H1 (cell line): ENCODE results near the gene RPL13A. TPM values are rescaled to one million over a fixed set of nuclear protein-coding genes. Genes with fewer than 3 reads are reported as not detected.

Experiments
- CTCF ChIA-PET: fragments of 300-600 bp; sonication (Branson Sonifier 250); formaldehyde crosslinking; loops from one replicate; lab custom pipeline; 2021; ENCODE audit not compliant: partially characterized antibody; lab: Charles Lee
- POLR2A ChIA-PET: fragments of 300-600 bp; sonication (Branson Sonifier 250); formaldehyde crosslinking; loops from one replicate; lab custom pipeline; 2021; ENCODE audit warnings: inconsistent platforms; ENCODE audit not compliant: partially characterized antibody; lab: Charles Lee
- DNase-seq, 2 experiments: peaks; one replicate each; pipeline versions ENCODE4 v3.0.0 to v3.0.0-alpha.2; 2010 to 2022; ENCODE audit warnings: low spot score in 2 of 2, low read depth in 1 of 2, mixed read lengths in 1 of 2
- FAIRE-seq: peaks from 2 replicates; lab custom pipeline; 2011; peaks lifted over from hg19 to GRCh38; lab: Jason Lieb, UNC
- H2AFZ ChIP-seq: 2 replicates; pipeline ENCODE4 v1.8.1; 2012; ENCODE audit warnings: low read length, inconsistent platforms
- H2AK5ac ChIP-seq: 2 replicates; pipeline ENCODE4 v1.6.1; 2013; ENCODE audit warnings: low read depth, low read length
- H2BK120ac ChIP-seq: replicated peaks from 2 replicates; pipeline ENCODE3; 2013; ENCODE audit warnings: low read depth, low read length, inconsistent platforms
- H2BK12ac ChIP-seq: 2 replicates; pipeline ENCODE4 v1.6.1; 2013; ENCODE audit warnings: low read depth, low read length
- H2BK15ac ChIP-seq: 2 replicates; pipeline ENCODE4 v1.6.1; 2013; ENCODE audit warnings: low read length
- H2BK20ac ChIP-seq: 2 replicates; pipeline ENCODE4 v1.6.1; 2013; ENCODE audit warnings: low read length
- H2BK5ac ChIP-seq: 2 replicates; pipeline ENCODE4 v1.6.1; 2013; ENCODE audit warnings: low read depth, low read length
- H3K14ac ChIP-seq: 2 replicates; pipeline ENCODE4 v1.6.1; 2013; ENCODE audit warnings: inconsistent platforms; ENCODE audit not compliant: insufficient read length
- H3K18ac ChIP-seq: 2 replicates; pipeline ENCODE4 v1.6.1; 2013; ENCODE audit warnings: low read length; ENCODE audit errors: extremely low read depth
- H3K23ac ChIP-seq: 2 replicates; pipeline ENCODE4 v1.6.1; 2013; ENCODE audit warnings: inconsistent platforms; ENCODE audit not compliant: insufficient read length
- H3K23me2 ChIP-seq: 2 replicates; pipeline ENCODE4 v1.6.1; 2013; ENCODE audit warnings: low read depth, low read length
- H3K27ac ChIP-seq: 2 replicates; pipeline ENCODE4 v1.6.1; 2011; ENCODE audit warnings: low read depth, low read length, inconsistent platforms
- H3K27me3 ChIP-seq, 4 experiments: replicated peaks in 1 of 4; 1 replicate in 1 of 4; 2 replicates in 3 of 4; pipeline versions ENCODE4 v1.6.1 to v1.8.1; 2011 to 2013; ENCODE audit warnings: low read length in 3 of 4, mild to moderate bottlenecking in 3 of 4, inconsistent platforms in 2 of 4, mixed read lengths in 2 of 4, moderate library complexity in 1 of 4; ENCODE audit not compliant: control insufficient read depth in 3 of 4, insufficient read depth in 3 of 4; ENCODE audit errors: extremely low read depth in 1 of 4
- H3K36me3 ChIP-seq, 4 experiments: 2 replicates each; pipeline versions ENCODE4 v1.6.1 to v1.8.1; 2011 to 2013; ENCODE audit warnings: mild to moderate bottlenecking in 4 of 4, low read length in 3 of 4, moderate library complexity in 2 of 4, control low read depth in 1 of 4, inconsistent platforms in 1 of 4; ENCODE audit not compliant: insufficient read depth in 4 of 4, control insufficient read depth in 2 of 4
- H3K4ac ChIP-seq: replicated peaks from 2 replicates; pipeline ENCODE3; 2013; ENCODE audit warnings: low read length, low read depth, mixed read lengths, inconsistent platforms; ENCODE audit not compliant: insufficient read length
- H3K4me1 ChIP-seq, 4 experiments: replicated peaks in 1 of 4; 1 replicate in 1 of 4; 2 replicates in 3 of 4; pipeline versions ENCODE4 v1.6.1 to v1.8.1; 2011 to 2013; ENCODE audit warnings: low read length in 3 of 4, inconsistent platforms in 2 of 4, mixed read lengths in 1 of 4; ENCODE audit not compliant: insufficient read depth in 4 of 4, control insufficient read depth in 3 of 4
- H3K4me2 ChIP-seq, 2 experiments: 2 replicates each; pipeline versions ENCODE4 v1.6.1 to v1.8.1; 2011 to 2013; ENCODE audit warnings: low read depth in 2 of 2, low read length in 2 of 2, control low read depth in 1 of 2, inconsistent platforms in 1 of 2, mild to moderate bottlenecking in 1 of 2; ENCODE audit not compliant: insufficient read depth in 1 of 2
- H3K4me3 ChIP-seq, 4 experiments: fragments of 200-600, 300-600 bp in 1 of 4; sonication (generic), shearing (Covaris generic), sonication (Bioruptor Twin) in 1 of 4; 2 replicates each; pipeline versions ENCODE4 v1.5.1 to v1.8.1; 2011 to 2016; ENCODE audit warnings: low read length in 4 of 4, low read depth in 3 of 4, control low read depth in 2 of 4, inconsistent platforms in 2 of 4, mild to moderate bottlenecking in 2 of 4, mixed read lengths in 1 of 4, moderate library complexity in 1 of 4; ENCODE audit not compliant: insufficient read depth in 2 of 4; ENCODE audit errors: extremely low read depth in 1 of 4
- H3K56ac ChIP-seq: replicated peaks from 2 replicates; pipeline ENCODE3; 2013; ENCODE audit warnings: low read depth, mild to moderate bottlenecking, mixed read lengths, low read length, inconsistent platforms; ENCODE audit not compliant: insufficient read length
- H3K79me1 ChIP-seq: 2 replicates; pipeline ENCODE4 v1.6.1; 2013; ENCODE audit warnings: low read depth, low read length, control low read depth
- H3K79me2 ChIP-seq, 2 experiments: 2 replicates each; pipeline versions ENCODE4 v1.6.1 to v1.8.1; 2012 to 2013; ENCODE audit warnings: low read length in 2 of 2, mild to moderate bottlenecking in 2 of 2, inconsistent platforms in 1 of 2; ENCODE audit not compliant: insufficient read depth in 2 of 2, control insufficient read depth in 1 of 2
- H3K9ac ChIP-seq, 4 experiments: replicated peaks in 1 of 4; 1 replicate in 1 of 4; 2 replicates in 3 of 4; pipeline versions ENCODE4 v1.6.1 to v1.8.1; 2011 to 2013; ENCODE audit warnings: low read depth in 3 of 4, low read length in 3 of 4, control low read depth in 2 of 4, mild to moderate bottlenecking in 2 of 4, moderate library complexity in 2 of 4, inconsistent platforms in 1 of 4; ENCODE audit errors: extremely low read depth in 1 of 4
- H3K9me3 ChIP-seq, 2 experiments: 2 replicates each; pipeline versions ENCODE4 v1.6.1 to v1.8.1; 2012 to 2013; ENCODE audit warnings: mild to moderate bottlenecking in 2 of 2, moderate library complexity in 2 of 2, control low read depth in 1 of 2, inconsistent platforms in 1 of 2, low read depth in 1 of 2, low read length in 1 of 2, mixed read lengths in 1 of 2; ENCODE audit not compliant: insufficient read depth in 2 of 2
- H4K20me1 ChIP-seq, 2 experiments: replicated peaks in 1 of 2; 2 replicates each; pipeline versions ENCODE3 to v1.8.1; 2011 to 2013; ENCODE audit warnings: inconsistent platforms in 2 of 2, low read length in 2 of 2, mild to moderate bottlenecking in 1 of 2; ENCODE audit not compliant: insufficient read depth in 2 of 2, control insufficient read depth in 1 of 2
- H4K5ac ChIP-seq: 2 replicates; pipeline ENCODE4 v1.6.1; 2013; ENCODE audit warnings: low read length, low read depth, mixed read lengths, inconsistent platforms; ENCODE audit not compliant: insufficient read length
- H4K8ac ChIP-seq: 2 replicates; pipeline ENCODE4 v1.8.0; 2013; ENCODE audit warnings: mild to moderate bottlenecking, moderate library complexity, low read length, inconsistent platforms; ENCODE audit not compliant: insufficient read depth; ENCODE audit errors: extremely low read depth
- H4K91ac ChIP-seq: replicated peaks from 2 replicates; pipeline ENCODE3; 2013; ENCODE audit warnings: low read length, mixed read lengths, inconsistent platforms; ENCODE audit not compliant: insufficient read length
- ASH2L ChIP-seq: fragments of 200-600, 300-600 bp; sonication (generic); IDR thresholded peaks from one replicate; pipeline ENCODE4 v1.7.1; 2017; ENCODE audit warnings: low read length
- BCL11A ChIP-seq, 2 experiments: IDR thresholded peaks; one replicate each; pipeline ENCODE4 v1.6.1; 2011; ENCODE audit warnings: low read depth in 2 of 2, low read length in 2 of 2, mild to moderate bottlenecking in 2 of 2
- CEBPB ChIP-seq: IDR thresholded peaks from 2 replicates; pipeline ENCODE4 v1.6.1; 2012; ENCODE audit warnings: low read depth, low read length
- CHD1 ChIP-seq: IDR thresholded peaks from 2 replicates; pipeline ENCODE4 v1.6.1; 2012; ENCODE audit warnings: low read depth, low read length, improper control_type of control experiment
- CTCF ChIP-seq, 3 experiments: IDR thresholded peaks; 1 replicate in 2 of 3; 2 replicates in 1 of 3; pipeline versions ENCODE4 v1.5.1 to v1.6.1; 2011; ENCODE audit warnings: low read length in 3 of 3, mild to moderate bottlenecking in 3 of 3, inconsistent platforms in 2 of 3, low read depth in 1 of 3, moderate library complexity in 1 of 3; ENCODE audit not compliant: insufficient read depth in 1 of 3; ENCODE audit errors: control extremely low read depth in 1 of 3
- EP300 ChIP-seq, 2 experiments: IDR thresholded peaks; 1 replicate in 1 of 2; 2 replicates in 1 of 2; pipeline ENCODE4 v1.6.1; 2011 to 2012; ENCODE audit warnings: low read depth in 2 of 2, low read length in 2 of 2, mild to moderate bottlenecking in 2 of 2, borderline replicate concordance in 1 of 2, inconsistent platforms in 1 of 2, moderate library complexity in 1 of 2
- KDM1A ChIP-seq: fragments of 200-600, 300-600 bp; sonication (generic); IDR thresholded peaks from 2 replicates; pipeline ENCODE4 v1.7.1; 2016; ENCODE audit warnings: mild to moderate bottlenecking, low read length, borderline replicate concordance
- MAFK ChIP-seq: IDR thresholded peaks from 2 replicates; pipeline ENCODE4 v1.6.1; 2012; ENCODE audit warnings: low read depth, mild to moderate bottlenecking, improper control_type of control experiment, low read length
- MAX ChIP-seq: IDR thresholded peaks from 2 replicates; pipeline ENCODE4 v1.6.1; 2012; ENCODE audit warnings: inconsistent platforms
- RNF2 ChIP-seq: fragments of 200-900, 300-1000 bp; sonication (generic); IDR thresholded peaks from 2 replicates; pipeline ENCODE4 v1.7.1; 2016; ENCODE audit warnings: borderline replicate concordance, low read depth, mild to moderate bottlenecking, antibody characterized with exemption, low read length; ENCODE audit not compliant: poor library complexity, severe bottlenecking; ENCODE audit errors: missing control alignments
- WGBS, 2 experiments: shearing (Covaris generic) in 1 of 2; methylation state at CpG; one replicate each; pipeline versions ENCODE4 v1.1.6 to v1.1.7; 2013 to 2015; ENCODE audit warnings: low lambda C conversion rate in 2 of 2, mixed read lengths in 2 of 2, inconsistent platforms in 1 of 2, low coverage in 1 of 2, missing lambda C conversion rate in 1 of 2; ENCODE audit not compliant: insufficient replicate concordance in 2 of 2, insufficient coverage in 1 of 2, insufficient read length in 1 of 2; ENCODE audit errors: extremely low coverage in 1 of 2, missing lambda C conversion rate in 1 of 2; 5-methylcytosine and 5-hydroxymethylcytosine counted together
- polyA plus RNA-seq, 7 experiments: library from polyadenylated mRNA; depleted of rRNA in 3 of 7; stranded (reverse) in 5 of 7; unstranded in 2 of 7; fragments of >200 nt in 5 of 7; fragments of 200-250 nt in 2 of 7; gene quantifications; 1 replicate in 5 of 7; 2 replicates in 1 of 7; 4 replicates in 1 of 7; pipeline versions ENCODE4 v1.2.1 to v1.2.3, GENCODE V29; 2011 to 2013; ENCODE audit warnings: missing spikeins in 2 of 7, mixed read lengths in 2 of 7
- total RNA-seq: library from RNA; stranded (reverse); fragmentation: NEBNext Ultra II Directional; extraction: Animal tissue kit (Norgen Biotek cat#: 25700); gene quantifications from 2 replicates; pipeline ENCODE4 v1.2.1, GENCODE V29; 2021

Gene RPL13A
- total and polyA plus RNA-seq, 2 of the 8 experiments (the other 6 are each of a cell fraction or from before 2014, with no cell fraction given) = 3,305 to 8,868 TPM

DNA sequence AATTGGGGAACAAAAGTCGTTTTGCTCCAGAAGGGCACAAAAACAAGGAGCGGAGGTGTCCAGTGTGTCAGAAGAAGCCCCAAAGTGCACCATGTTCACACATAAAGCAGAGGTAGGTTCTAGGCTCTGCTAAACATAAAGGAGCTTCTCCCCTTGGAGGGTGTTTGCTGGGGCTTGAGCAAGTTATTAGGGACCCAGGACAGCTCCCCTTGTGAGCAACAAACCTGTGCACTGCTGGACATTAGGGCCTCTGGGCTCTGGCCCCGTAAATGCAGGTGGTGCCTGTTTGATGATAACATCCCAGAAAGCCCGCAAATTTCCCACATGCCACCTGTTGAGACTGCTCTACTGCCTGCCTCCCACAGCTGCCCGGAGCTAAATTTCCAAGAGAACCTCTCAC is 51.2 kb downstream of the RPL13A start:
- H2BK15ac ChIP-seq = no peak overlapping the region
- H3K9ac ChIP-seq = no peak overlapping the region
- no peak overlapping the region for H3K56ac ChIP-seq
- no peak for FAIRE-seq
- no peak overlapping the region for H2BK5ac ChIP-seq
- H3K27ac ChIP-seq = no peak overlapping the region
- CTCF ChIA-PET = interaction anchor here (0.5 to 5.4 kb wide), 9 partner anchors 8 to 936 kb away, joined by 3 to 33 read pairs (median 4); no protein-coding TSS in a partner anchor
- H3K18ac ChIP-seq = no peak overlapping the region
- H2BK12ac ChIP-seq = no peak overlapping the region
- no peak overlapping the region for H3K4me3 ChIP-seq
- no peaks in the 10 kb centered on the region; a peak in 1 of 7 replicates for H3K27me3 ChIP-seq
- DNase-seq = no peak
- POLR2A ChIA-PET = interaction anchor here (0.9 to 2.3 kb wide), 2 partner anchors 12 to 25 kb away, joined by 3 to 7 read pairs; no protein-coding TSS in a partner anchor
- peaks cover 0 to 7% of the 10 kb centered on the region in 2 experiments for H4K20me1 ChIP-seq
- H3K4ac ChIP-seq = no peak overlapping the region
- H3K4me1 ChIP-seq = peaks cover 0 to 5% (median 0%) of the 10 kb centered on the region in 4 experiments; a peak in 2 of 7 replicates
- no peak overlapping the region for H4K5ac ChIP-seq
- no peaks in the 10 kb centered on the region for H3K9me3 ChIP-seq
- peaks cover 7% of the 10 kb centered on the region; the same call in 1 of the 2 replicates for H3K23me2 ChIP-seq
- no peaks in the 10 kb centered on the region; a peak in 1 of 8 replicates for H3K36me3 ChIP-seq
- H3K79me1 ChIP-seq = no peaks in the 10 kb centered on the region
- no peak overlapping the region for H2AFZ ChIP-seq
- H2BK20ac ChIP-seq = no peak overlapping the region
- H2BK120ac ChIP-seq = no peak overlapping the region
- WGBS, 2 experiments = 80% methylated on average over 5 of the region's 5 CpGs; no CpG with 5 or more reads in 1 of the 2 experiments
- no peak overlapping the region for H3K14ac ChIP-seq
- H3K79me2 ChIP-seq = no peaks in the 10 kb centered on the region
- H3K23ac ChIP-seq = no peak overlapping the region
- H4K91ac ChIP-seq = no peak overlapping the region
- H3K4me2 ChIP-seq = no peak overlapping the region
- H4K8ac ChIP-seq = no peak overlapping the region
- no peak overlapping the region for H2AK5ac ChIP-seq
- TF ChIP-seq CHD1 = no peak
- no peak for TF ChIP-seq KDM1A
- TF ChIP-seq ASH2L = no peak
- TF ChIP-seq CEBPB = no peak
- no peak for TF ChIP-seq BCL11A (IDR thresholded peaks at IDR 0.05; ENCODE audit: low read depth in 2 of 2, low read length in 2 of 2)
- TF ChIP-seq EP300 (IDR thresholded peaks at IDR 0.05; ENCODE audit: borderline replicate concordance in 1 of 2, low read depth in 2 of 2, low read length in 2 of 2) = no peak
- TF ChIP-seq CTCF (IDR thresholded peaks at IDR 0.05; ENCODE audit: control extremely low read depth in 1 of 3, insufficient read depth in 1 of 3, low read depth in 1 of 3, low read length in 3 of 3) = no peak
- no peak for TF ChIP-seq RNF2
- no peak for TF ChIP-seq MAX
- TF ChIP-seq MAFK = no peak
